Measurements from ENCODE around the gene MSRB1.

GRCh38 chr16:1903845-1904840 lies 38.9 kb downstream of the MSRB1 start:
- TF ChIP-seq EZH2 (IDR thresholded peaks at IDR 0.05; ENCODE audit: low read length, unreplicated experiment): no peak
- no peak for TF ChIP-seq CTCF (conservative IDR thresholded peaks at IDR 0.05; ENCODE audit: low read depth, low read length)

All from PC-3 (cell line).